ENCODE results near the gene SF3A2.

DNA sequence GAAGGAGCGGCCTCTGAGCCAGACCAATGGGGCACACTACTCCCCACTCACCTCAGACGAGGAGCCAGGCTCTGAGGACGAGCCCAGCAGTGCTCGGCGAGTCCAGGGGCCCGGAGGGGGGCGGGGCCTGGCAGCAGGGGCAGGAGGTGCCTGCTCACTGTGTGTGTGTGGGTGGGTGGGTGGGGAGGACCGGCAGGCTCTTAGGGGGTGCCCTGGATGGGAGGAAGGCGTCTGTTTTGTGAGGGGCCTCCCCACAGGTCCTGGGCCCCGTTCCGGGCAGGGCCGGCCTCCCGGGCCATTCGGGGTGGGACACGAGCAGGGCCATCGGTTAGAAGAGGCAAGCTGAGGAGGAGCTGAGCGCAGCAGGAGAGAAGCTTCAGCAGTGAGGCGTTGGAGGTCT is 13.2 kb upstream of the SF3A2 start:
- TF ChIP-seq, protein P1, sequence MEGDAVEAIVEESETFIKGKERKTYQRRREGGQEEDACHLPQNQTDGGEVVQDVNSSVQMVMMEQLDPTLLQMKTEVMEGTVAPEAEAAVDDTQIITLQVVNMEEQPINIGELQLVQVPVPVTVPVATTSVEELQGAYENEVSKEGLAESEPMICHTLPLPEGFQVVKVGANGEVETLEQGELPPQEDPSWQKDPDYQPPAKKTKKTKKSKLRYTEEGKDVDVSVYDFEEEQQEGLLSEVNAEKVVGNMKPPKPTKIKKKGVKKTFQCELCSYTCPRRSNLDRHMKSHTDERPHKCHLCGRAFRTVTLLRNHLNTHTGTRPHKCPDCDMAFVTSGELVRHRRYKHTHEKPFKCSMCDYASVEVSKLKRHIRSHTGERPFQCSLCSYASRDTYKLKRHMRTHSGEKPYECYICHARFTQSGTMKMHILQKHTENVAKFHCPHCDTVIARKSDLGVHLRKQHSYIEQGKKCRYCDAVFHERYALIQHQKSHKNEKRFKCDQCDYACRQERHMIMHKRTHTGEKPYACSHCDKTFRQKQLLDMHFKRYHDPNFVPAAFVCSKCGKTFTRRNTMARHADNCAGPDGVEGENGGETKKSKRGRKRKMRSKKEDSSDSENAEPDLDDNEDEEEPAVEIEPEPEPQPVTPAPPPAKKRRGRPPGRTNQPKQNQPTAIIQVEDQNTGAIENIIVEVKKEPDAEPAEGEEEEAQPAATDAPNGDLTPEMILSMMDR (IDR thresholded peaks at IDR 0.05) = no peak
- TF ChIP-seq ZFX (IDR thresholded peaks at IDR 0.05; ENCODE audit: borderline replicate concordance) = no peak
